Peyer's patch (tissue), 4 donors: ENCODE results near the gene RAB7B. TPM values are rescaled to one million over a fixed set of nuclear protein-coding genes. Genes with fewer than 3 reads are reported as not detected.

Experiments used
- DNase-seq, 3 donors: peaks; one replicate each; pipeline ENCODE4 v3.0.0-alpha.2; 2017 to 2019
- H3K27ac ChIP-seq, 4 donors: fragments of 200-600 bp; sonication (generic); one replicate each; pipeline ENCODE4 v1.5.1; 2016 to 2019
- H3K27me3 ChIP-seq, 2 donors: fragments of 200-600 bp; sonication (generic); one replicate each; pipeline ENCODE4 v1.5.1; 2019
- H3K36me3 ChIP-seq, 3 donors: fragments of 200-600 bp; sonication (generic); one replicate each; pipeline ENCODE4 v1.5.1; 2016 to 2019
- H3K4me1 ChIP-seq, 4 donors: fragments of 200-600 bp; sonication (generic); one replicate each; pipeline ENCODE4 v1.5.1; 2016 to 2019
- H3K4me3 ChIP-seq, 4 donors: fragments of 200-600 bp; sonication (generic); 1 replicate in 3 of 4; 2 replicates in 1 of 4; pipeline ENCODE4 v1.5.1; 2016 to 2019; ENCODE audit warnings: mild to moderate bottlenecking in 1 of 4
- H3K9me3 ChIP-seq, 4 donors: fragments of 200-600 bp; sonication (generic); one replicate each; pipeline ENCODE4 v1.5.1; 2016 to 2019; ENCODE audit warnings: mild to moderate bottlenecking in 1 of 4
- CTCF ChIP-seq, 6 experiments: fragments of 450-650 bp in 4 of 6; fragments of 200-600 bp in 2 of 6; sonication (generic) in 1 of 6; IDR thresholded peaks; one replicate each; pipeline ENCODE4 v1.5.1; 2017 to 2019; ENCODE audit warnings: antibody characterized with exemption in 6 of 6, mild to moderate bottlenecking in 3 of 6, moderate library complexity in 1 of 6
- POLR2A ChIP-seq, 2 donors: fragments of 450-650 bp; IDR thresholded peaks; one replicate each; pipeline ENCODE4 v1.5.1; 2017; ENCODE audit warnings: antibody characterized with exemption in 2 of 2, mild to moderate bottlenecking in 2 of 2, moderate library complexity in 2 of 2
- total RNA-seq, 4 donors: library from RNA; depleted of rRNA; stranded (reverse); fragments of >200 nt; gene quantifications; one replicate each; pipeline ENCODE4 v1.1.0, GENCODE V29; 2016

Gene RAB7B
- total RNA-seq, 4 donors from 2014 or later, result 0.35 to 0.47 (median 0.40) TPM; not detected in 1

- no peak for TF ChIP-seq CTCF (IDR thresholded peaks at IDR 0.05)
- TF ChIP-seq POLR2A (IDR thresholded peaks at IDR 0.05), result no peak
- no peaks in the 10 kb centered on the region for H3K36me3 ChIP-seq
- no peak overlapping the region for H3K27ac ChIP-seq
- DNase-seq, result no peak
- H3K9me3 ChIP-seq, result no peaks in the 10 kb centered on the region
- H3K27me3 ChIP-seq, result no peaks in the 10 kb centered on the region
- no peak overlapping the region for H3K4me3 ChIP-seq
- H3K4me1 ChIP-seq, result no peaks in the 10 kb centered on the region
Measured at GRCh38 chr1:205930799-205931281, 72.4 kb downstream of the RAB7B start.

- TF ChIP-seq POLR2A (IDR thresholded peaks at IDR 0.05) (no peak), CTCF (IDR thresholded peaks at IDR 0.05) (no peak)
Measured at GRCh38 chr1:205930195-205930577, 73.0 kb downstream of the RAB7B start.

GRCh38 chr1:205929496-205930194 lies 73.5 kb downstream of the RAB7B start:
- no peaks in the 10 kb centered on the region for H3K4me1 ChIP-seq
- no peaks in the 10 kb centered on the region for H3K27me3 ChIP-seq
- H3K9me3 ChIP-seq, result no peaks in the 10 kb centered on the region
- no peak for TF ChIP-seq POLR2A (IDR thresholded peaks at IDR 0.05)
- no peak for TF ChIP-seq CTCF (IDR thresholded peaks at IDR 0.05)
- H3K36me3 ChIP-seq, result no peaks in the 10 kb centered on the region
- H3K27ac ChIP-seq, result no peak overlapping the region
- no peak overlapping the region for H3K4me3 ChIP-seq
- DNase-seq, result no peak

More at GRCh38 chr1:205930195-205930577, 73.0 kb downstream of the RAB7B start:
- H3K36me3 ChIP-seq, result no peaks in the 10 kb centered on the region
- H3K4me1 ChIP-seq, result no peaks in the 10 kb centered on the region
- no peaks in the 10 kb centered on the region for H3K27me3 ChIP-seq
- H3K9me3 ChIP-seq, result no peaks in the 10 kb centered on the region
- no peak for DNase-seq
- H3K4me3 ChIP-seq, result no peak overlapping the region
- H3K27ac ChIP-seq, result no peak overlapping the region

- no peaks in the 10 kb centered on the region for H3K36me3 ChIP-seq
- no peaks in the 10 kb centered on the region for H3K27me3 ChIP-seq
- TF ChIP-seq POLR2A (IDR thresholded peaks at IDR 0.05) (no peak), CTCF (IDR thresholded peaks at IDR 0.05) (no peak)
- no peaks in the 10 kb centered on the region for H3K9me3 ChIP-seq
- H3K4me3 ChIP-seq, result no peak overlapping the region
- no peaks in the 10 kb centered on the region for H3K4me1 ChIP-seq
- H3K27ac ChIP-seq, result no peak overlapping the region
- DNase-seq, result no peak
Measured at GRCh38 chr1:205928317-205928716, 74.9 kb downstream of the RAB7B start.

- Histone ChIP-seq H3K27ac (no peak overlapping the region), H3K9me3 (no peaks in the 10 kb centered on the region), H3K4me3 (no peak overlapping the region), H3K36me3 (no peaks in the 10 kb centered on the region), H3K27me3 (no peaks in the 10 kb centered on the region), H3K4me1 (no peaks in the 10 kb centered on the region)
- DNase-seq, result peak in 1 of 3 donors; percentile 40
- TF ChIP-seq CTCF (IDR thresholded peaks at IDR 0.05) (no peak), POLR2A (IDR thresholded peaks at IDR 0.05) (no peak)
Measured at GRCh38 chr1:205927676-205928075, 75.5 kb downstream of the RAB7B start.
